GM13977 (cell line): ENCODE measurements around the gene TMBIM6.

ENCODE experiments used
- DNase-seq: peaks from one replicate; pipeline ENCODE4 v3.0.0; 2012; ENCODE audit warnings: low spot score
- in situ Hi-C: fragments of 300-500 bp; cut with MboI; formaldehyde crosslinking; loops from one replicate; pipeline ENCODE4 v1.12.0; 2022; ENCODE audit warnings: low sequenced_read_pairs, low pct_unique_long_range_greater_than_20kb, mixed read lengths, inconsistent platforms; ENCODE audit not compliant: unreplicated experiment
- TF ChIP-seq, protein P1 (sequence below): IDR thresholded peaks from 2 replicates; pipeline ENCODE4 v1.5.1; 2012; ENCODE audit warnings: mild to moderate bottlenecking, control low read depth; ENCODE audit not compliant: insufficient read depth; ENCODE audit errors: extremely low read depth, missing control alignments

Gene TMBIM6

DNA sequence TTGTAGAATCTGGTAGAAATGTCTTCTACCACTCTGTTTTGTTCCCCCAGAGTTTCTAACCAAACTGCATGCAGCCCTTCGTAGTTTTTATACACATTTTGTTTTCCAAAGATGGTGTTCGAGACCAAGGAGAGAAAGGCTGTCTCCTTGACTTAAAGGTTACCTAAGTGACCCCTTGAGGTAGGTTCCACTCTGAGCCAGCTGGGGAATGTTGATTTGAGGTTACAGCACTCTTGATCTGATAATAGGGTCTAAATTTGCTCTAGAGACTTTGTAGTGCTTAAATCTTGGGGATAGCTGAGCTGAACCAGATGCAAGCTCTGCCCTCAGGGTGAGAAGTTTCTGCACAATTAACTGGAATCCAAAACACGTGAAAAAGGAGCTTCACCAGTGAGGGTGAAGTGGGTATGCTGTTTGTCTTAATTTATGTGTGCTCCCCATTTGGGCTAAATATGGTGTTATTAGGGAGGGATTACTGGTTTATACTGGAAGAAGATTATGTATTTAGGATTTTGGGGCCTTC lies 3.1 kb downstream of the TMBIM6 start:
- no peak for DNase-seq
- TF ChIP-seq, protein P1, sequence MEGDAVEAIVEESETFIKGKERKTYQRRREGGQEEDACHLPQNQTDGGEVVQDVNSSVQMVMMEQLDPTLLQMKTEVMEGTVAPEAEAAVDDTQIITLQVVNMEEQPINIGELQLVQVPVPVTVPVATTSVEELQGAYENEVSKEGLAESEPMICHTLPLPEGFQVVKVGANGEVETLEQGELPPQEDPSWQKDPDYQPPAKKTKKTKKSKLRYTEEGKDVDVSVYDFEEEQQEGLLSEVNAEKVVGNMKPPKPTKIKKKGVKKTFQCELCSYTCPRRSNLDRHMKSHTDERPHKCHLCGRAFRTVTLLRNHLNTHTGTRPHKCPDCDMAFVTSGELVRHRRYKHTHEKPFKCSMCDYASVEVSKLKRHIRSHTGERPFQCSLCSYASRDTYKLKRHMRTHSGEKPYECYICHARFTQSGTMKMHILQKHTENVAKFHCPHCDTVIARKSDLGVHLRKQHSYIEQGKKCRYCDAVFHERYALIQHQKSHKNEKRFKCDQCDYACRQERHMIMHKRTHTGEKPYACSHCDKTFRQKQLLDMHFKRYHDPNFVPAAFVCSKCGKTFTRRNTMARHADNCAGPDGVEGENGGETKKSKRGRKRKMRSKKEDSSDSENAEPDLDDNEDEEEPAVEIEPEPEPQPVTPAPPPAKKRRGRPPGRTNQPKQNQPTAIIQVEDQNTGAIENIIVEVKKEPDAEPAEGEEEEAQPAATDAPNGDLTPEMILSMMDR = no peak
- in situ Hi-C loops = no loop called here

DNA sequence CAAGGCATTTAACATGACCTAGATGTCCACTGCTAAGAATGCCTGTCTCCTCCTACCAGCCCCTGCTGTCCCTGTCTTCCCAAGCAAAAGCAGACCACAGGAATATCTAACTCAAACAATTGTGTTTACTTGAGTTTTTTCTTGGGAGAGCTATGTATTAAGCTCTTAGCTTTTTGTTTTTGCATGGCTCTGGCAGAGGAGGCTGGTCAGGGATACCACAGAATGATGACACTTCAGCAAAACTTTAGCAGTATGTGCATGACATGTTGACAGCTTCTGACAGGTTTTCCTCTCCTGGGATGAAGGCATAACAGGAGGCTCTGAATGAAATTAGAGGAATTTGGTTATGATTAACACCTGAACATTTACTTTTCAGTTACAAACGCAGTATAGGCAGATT lies 6.9 kb downstream of the TMBIM6 start:
- TF ChIP-seq, protein P1 = no peak
- DNase-seq = no peak
- in situ Hi-C loops = no loop called here

DNA sequence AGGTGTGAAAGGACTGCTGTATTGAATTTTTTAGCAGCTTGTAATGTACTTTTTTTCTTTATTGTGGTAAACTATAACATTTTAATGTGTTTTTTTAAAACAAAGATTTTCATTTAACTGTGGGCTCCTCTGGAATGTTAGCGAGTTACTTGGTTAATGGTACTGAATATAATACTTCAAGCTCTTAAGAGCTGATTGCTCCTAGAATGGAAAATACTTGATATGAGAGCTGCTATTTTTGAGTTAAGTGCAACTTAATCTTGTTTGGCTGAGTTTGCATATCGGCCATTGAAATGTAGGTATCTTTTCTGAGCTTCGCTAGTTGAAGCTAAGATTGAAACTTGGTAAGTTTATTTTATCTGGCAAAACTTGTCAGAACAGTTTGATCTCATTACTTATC lies 7.4 kb downstream of the TMBIM6 start:
- no peak for DNase-seq
- in situ Hi-C loops = no loop called here
- TF ChIP-seq, protein P1 = no peak

DNA sequence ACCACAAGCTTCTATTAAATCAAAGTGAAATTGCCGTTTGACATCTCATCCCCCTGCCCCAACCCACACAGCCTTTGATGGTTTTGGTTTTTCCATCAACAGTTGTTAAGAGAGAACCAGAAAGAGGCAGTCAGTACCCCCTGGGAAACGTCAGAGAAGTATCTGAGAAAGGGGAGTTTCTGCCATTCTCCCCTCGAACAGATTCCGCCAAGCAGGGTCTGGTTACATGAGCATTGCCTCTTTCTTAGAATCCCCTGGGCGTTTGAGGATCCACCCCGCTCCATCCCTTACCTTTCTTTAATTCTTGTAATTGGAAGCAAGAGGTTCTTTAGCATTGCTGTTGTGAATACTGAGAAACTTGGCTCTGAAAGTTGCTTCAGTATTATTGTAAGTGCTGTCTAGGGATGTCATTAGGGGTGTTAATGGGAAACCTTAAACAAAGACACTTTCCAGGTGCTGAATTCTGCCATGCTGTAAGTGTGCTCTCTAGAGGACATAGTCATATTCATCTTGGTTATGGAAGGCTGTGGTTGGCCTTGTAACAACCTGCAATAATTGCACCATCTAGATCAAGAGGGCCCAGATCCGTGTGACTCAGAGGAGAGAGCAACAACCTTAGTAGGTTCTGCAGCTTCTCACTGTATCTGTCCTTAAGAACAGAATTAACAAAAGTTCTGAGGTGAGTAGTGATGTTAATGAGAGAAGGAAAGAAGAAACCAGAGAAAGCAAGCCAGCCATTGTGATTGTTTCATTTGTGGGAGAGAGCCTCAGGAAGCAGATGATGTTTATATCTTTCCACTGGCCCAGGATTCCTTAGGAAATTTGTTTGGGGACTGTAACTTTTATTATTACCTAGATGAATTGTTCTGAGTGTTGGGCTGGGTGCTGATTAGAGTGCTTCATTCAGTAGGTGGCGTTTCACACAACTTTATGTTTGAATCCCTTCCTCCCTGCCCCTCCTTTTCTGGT lies 9.0 kb downstream of the TMBIM6 start:
- no peak for DNase-seq
- in situ Hi-C loops = no loop called here
- TF ChIP-seq, protein P1 = no peak

DNA sequence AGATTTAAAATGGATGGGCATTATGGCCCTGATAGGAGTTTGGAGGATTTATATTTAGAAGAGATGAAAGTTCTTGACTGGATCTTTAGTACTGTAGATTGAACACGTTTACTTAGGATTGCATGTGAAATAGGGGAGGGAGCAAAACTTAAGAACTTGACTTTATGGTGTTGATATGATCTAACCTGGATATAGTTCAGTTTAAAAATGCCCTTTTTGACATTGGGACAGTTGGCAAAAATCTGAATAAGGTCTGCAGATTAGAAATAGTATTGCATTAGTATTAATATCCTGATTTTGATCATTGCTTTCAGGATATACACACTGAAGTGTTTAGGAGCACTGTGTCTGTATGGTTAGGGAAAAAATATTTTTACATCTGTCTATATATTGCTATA lies 9.6 kb downstream of the TMBIM6 start:
- DNase-seq = no peak
- TF ChIP-seq, protein P1 = no peak
- in situ Hi-C loops = no loop called here

DNA sequence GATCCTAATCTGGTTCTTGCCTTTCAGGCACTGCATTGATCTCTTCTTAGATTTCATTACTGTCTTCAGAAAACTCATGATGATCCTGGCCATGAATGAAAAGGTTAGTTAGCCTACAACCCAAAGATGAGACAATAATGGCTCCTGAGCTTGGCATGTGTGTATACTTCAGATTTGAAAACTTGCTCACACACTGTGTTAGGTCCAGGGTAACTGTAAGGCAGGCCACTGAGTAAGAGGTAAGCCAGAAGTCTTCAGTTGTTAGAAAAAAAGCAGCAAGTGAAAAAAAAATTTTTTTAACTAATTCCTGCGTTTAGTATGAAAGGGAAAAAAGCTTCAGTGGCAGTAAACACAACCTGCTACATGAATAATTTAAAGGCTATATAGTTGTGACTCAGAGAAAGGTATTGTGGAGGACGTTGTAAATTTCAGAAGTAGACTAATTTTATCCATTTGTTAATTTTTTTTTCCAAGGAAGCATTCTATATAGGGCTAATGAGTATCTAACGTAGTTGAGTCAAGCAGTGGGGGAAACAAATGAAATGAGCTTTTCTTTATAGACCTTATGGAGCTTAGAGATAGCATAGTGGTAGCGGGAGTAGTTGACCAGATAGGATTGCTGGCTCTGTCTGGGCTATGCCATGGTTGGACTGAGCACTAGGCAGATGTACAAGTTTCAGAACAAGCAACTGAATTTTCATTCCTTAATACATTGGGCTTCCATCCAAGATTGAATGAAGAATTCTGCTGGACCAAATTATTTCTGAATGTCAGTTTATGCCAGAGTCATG lies 20.5 kb downstream of the TMBIM6 start:
- TF ChIP-seq, protein P1 = no peak
- in situ Hi-C loops = no loop called here
- DNase-seq = no peak
